HG03432 (cell line): Measurements from ENCODE around the gene C1orf87.

Experiments used
- ATAC-seq: cut with Tn5 transposase; IDR thresholded peaks from one replicate; pipeline ENCODE4 v1.9.1; 2021; ENCODE audit warnings: mild to moderate bottlenecking, moderate library complexity; ENCODE audit not compliant: unreplicated experiment

Gene C1orf87

GRCh38 chr1:60065199-60065598 lies 8.4 kb downstream of the C1orf87 start:
- no peak for ATAC-seq

GRCh38 chr1:60063561-60063960 lies 10.0 kb downstream of the C1orf87 start:
- ATAC-seq = no peak

GRCh38 chr1:60059468-60059867 lies 14.1 kb downstream of the C1orf87 start:
- no peak for ATAC-seq

GRCh38 chr1:60055336-60055735 lies 18.2 kb downstream of the C1orf87 start:
- no peak for ATAC-seq

- no peak for ATAC-seq
Measured at GRCh38 chr1:60054374-60054773, 19.2 kb downstream of the C1orf87 start.

- ATAC-seq = no peak
Measured at GRCh38 chr1:60052601-60053000, 21.0 kb downstream of the C1orf87 start.

GRCh38 chr1:60051191-60051590 lies 22.4 kb downstream of the C1orf87 start:
- ATAC-seq = no peak

GRCh38 chr1:60049188-60049587 lies 24.4 kb downstream of the C1orf87 start:
- no peak for ATAC-seq

- ATAC-seq = no peak
Measured at GRCh38 chr1:60044881-60045280, 28.7 kb downstream of the C1orf87 start.

GRCh38 chr1:60041783-60042182 lies 31.8 kb downstream of the C1orf87 start:
- no peak for ATAC-seq

- no peak for ATAC-seq
Measured at GRCh38 chr1:60037669-60038068, 35.9 kb downstream of the C1orf87 start.

- no peak for ATAC-seq
Measured at GRCh38 chr1:60036856-60037460, 36.6 kb downstream of the C1orf87 start.

- ATAC-seq = no peak
Measured at GRCh38 chr1:60035921-60036320, 37.6 kb downstream of the C1orf87 start.

- ATAC-seq = no peak
Measured at GRCh38 chr1:60034999-60035398, 38.6 kb downstream of the C1orf87 start.

- ATAC-seq = no peak
Measured at GRCh38 chr1:60033066-60033465, 40.5 kb downstream of the C1orf87 start.

- ATAC-seq = no peak
Measured at GRCh38 chr1:60031146-60031545, 42.4 kb downstream of the C1orf87 start.

- ATAC-seq = no peak
Measured at GRCh38 chr1:60025552-60025951, 48.0 kb downstream of the C1orf87 start.

GRCh38 chr1:60017508-60018205 lies 55.9 kb downstream of the C1orf87 start:
- ATAC-seq = no peak

- ATAC-seq = no peak
Measured at GRCh38 chr1:60010690-60011089, 62.9 kb downstream of the C1orf87 start.

- ATAC-seq = no peak
Measured at GRCh38 chr1:60008500-60008899, 65.1 kb downstream of the C1orf87 start.

- no peak for ATAC-seq
Measured at GRCh38 chr1:60000625-60001024, 72.9 kb downstream of the C1orf87 start.

- no peak for ATAC-seq
Measured at GRCh38 chr1:59999746-60000145, 73.8 kb downstream of the C1orf87 start.

GRCh38 chr1:59999006-59999405 lies 74.6 kb downstream of the C1orf87 start:
- no peak for ATAC-seq
